ENCODE measurements around the gene PRMT7. TPM values are rescaled to one million over a fixed set of nuclear protein-coding genes. Genes with fewer than 3 reads are reported as not detected.

PRMT7 gene
- total and polyA plus RNA-seq, 2 of the 8 experiments (the other 6 are each of a cell fraction or from before 2014, with no cell fraction given) = 48.2 to 49.3 TPM

GRCh38 chr16:68351991-68352431 is 41.2 kb downstream of the PRMT7 start:
- Histone ChIP-seq H3K4ac (replicated peaks; ENCODE audit: insufficient read length, low read depth, low read length) (no peak overlapping the region), H2BK12ac (ENCODE audit: low read depth, low read length) (0 out of 2 replicates have a peak overlapping the region, but pooled peaks have one; percentile 9), H3K23me2 (ENCODE audit: low read depth, low read length) (no peaks in the 10 kb centered on the region), H2BK15ac (ENCODE audit: low read length) (no peak overlapping the region), H2AFZ (ENCODE audit: low read length) (no peak overlapping the region), H2BK5ac (ENCODE audit: low read depth, low read length) (no peak overlapping the region), H3K79me1 (ENCODE audit: low read depth, low read length) (0 out of 2 replicates have a peak, but pooled peaks cover 1% of the 10 kb centered on the region), H3K4me3 (ENCODE audit: extremely low read depth in 1 of 4, insufficient read depth in 2 of 4, low read depth in 3 of 4, low read length in 4 of 4) (no peak overlapping the region), H3K79me2 (ENCODE audit: control insufficient read depth in 1 of 2, insufficient read depth in 2 of 2, low read length in 2 of 2) (no peaks in the 10 kb centered on the region), H3K36me3 (ENCODE audit: control insufficient read depth in 2 of 4, insufficient read depth in 4 of 4, low read length in 3 of 4) (peaks cover 11 to 41% (median 21%) of the 10 kb centered on the region in 4 experiments; a peak in 7 of 8 replicates), H3K27me3 (replicated peaks in 1 of 4; ENCODE audit: control insufficient read depth in 3 of 4, extremely low read depth in 1 of 4, insufficient read depth in 3 of 4, low read length in 3 of 4) (no peaks in the 10 kb centered on the region; a peak in 1 of 7 replicates), H3K9me3 (ENCODE audit: insufficient read depth in 2 of 2, low read depth in 1 of 2, low read length in 1 of 2) (no peaks in the 10 kb centered on the region), H3K27ac (ENCODE audit: low read depth, low read length) (no peak overlapping the region), H3K56ac (replicated peaks; ENCODE audit: insufficient read length, low read depth, low read length) (no peak overlapping the region), H3K23ac (ENCODE audit: insufficient read length) (no peak overlapping the region), H4K8ac (ENCODE audit: extremely low read depth, insufficient read depth, low read length) (no peak overlapping the region), H4K91ac (replicated peaks; ENCODE audit: insufficient read length, low read length) (no peak overlapping the region), H2BK120ac (replicated peaks; ENCODE audit: low read depth, low read length) (no peak overlapping the region), H3K4me2 (ENCODE audit: insufficient read depth in 1 of 2, low read depth in 2 of 2, low read length in 2 of 2) (no peak overlapping the region), H3K4me1 (replicated peaks in 1 of 4; ENCODE audit: control insufficient read depth in 3 of 4, insufficient read depth in 4 of 4, low read length in 3 of 4) (no peaks in the 10 kb centered on the region), H2AK5ac (ENCODE audit: low read depth, low read length) (no peak overlapping the region), H2BK20ac (ENCODE audit: low read length) (no peak overlapping the region), H3K9ac (replicated peaks in 1 of 4; ENCODE audit: extremely low read depth in 1 of 4, low read depth in 3 of 4, low read length in 3 of 4) (no peak overlapping the region), H3K14ac (ENCODE audit: insufficient read length) (no peak overlapping the region), H3K18ac (ENCODE audit: extremely low read depth, low read length) (no peak overlapping the region), H4K20me1 (replicated peaks in 1 of 2; ENCODE audit: control insufficient read depth in 1 of 2, insufficient read depth in 2 of 2, low read length in 2 of 2) (peaks cover 0 to 12% of the 10 kb centered on the region in 2 experiments), H4K5ac (ENCODE audit: insufficient read length, low read depth, low read length) (no peak overlapping the region)
- DNase-seq (ENCODE audit: low read depth in 1 of 2, low spot score in 2 of 2) (no peak), FAIRE-seq (no peak)
- CTCF ChIA-PET (ENCODE audit: partially characterized antibody) = interaction anchor here (1.4 to 6.2 kb wide), 3 partner anchors 14 to 90 kb away, joined by 4 to 95 read pairs (median 31); partner anchors contain the start of gene SLC7A6
- TF ChIP-seq E2F6 (IDR thresholded peaks at IDR 0.05) (no peak), YY1 (IDR thresholded peaks at IDR 0.05; ENCODE audit: low read depth, low read length) (no peak), SP4 (IDR thresholded peaks at IDR 0.05; ENCODE audit: low read length) (no peak), SIRT6 (IDR thresholded peaks at IDR 0.05; ENCODE audit: low read length) (no peak)
- POLR2A ChIA-PET (ENCODE audit: partially characterized antibody) = interaction anchor here (1.2 kb wide), 1 partner anchor 33 kb away, joined by 3 read pairs; no protein-coding TSS in a partner anchor
- 96% methylated on average over 8 of the region's 11 CpGs; no CpG with 5 or more reads in 1 of the 2 experiments for WGBS, 2 experiments (ENCODE audit: extremely low coverage in 1 of 2, insufficient coverage in 1 of 2, insufficient read length in 1 of 2, insufficient replicate concordance in 2 of 2, low coverage in 1 of 2, low lambda C conversion rate in 2 of 2, missing lambda C conversion rate in 1 of 2)
